ENCODE results near the gene SHC1.

SHC1 gene

DNA sequence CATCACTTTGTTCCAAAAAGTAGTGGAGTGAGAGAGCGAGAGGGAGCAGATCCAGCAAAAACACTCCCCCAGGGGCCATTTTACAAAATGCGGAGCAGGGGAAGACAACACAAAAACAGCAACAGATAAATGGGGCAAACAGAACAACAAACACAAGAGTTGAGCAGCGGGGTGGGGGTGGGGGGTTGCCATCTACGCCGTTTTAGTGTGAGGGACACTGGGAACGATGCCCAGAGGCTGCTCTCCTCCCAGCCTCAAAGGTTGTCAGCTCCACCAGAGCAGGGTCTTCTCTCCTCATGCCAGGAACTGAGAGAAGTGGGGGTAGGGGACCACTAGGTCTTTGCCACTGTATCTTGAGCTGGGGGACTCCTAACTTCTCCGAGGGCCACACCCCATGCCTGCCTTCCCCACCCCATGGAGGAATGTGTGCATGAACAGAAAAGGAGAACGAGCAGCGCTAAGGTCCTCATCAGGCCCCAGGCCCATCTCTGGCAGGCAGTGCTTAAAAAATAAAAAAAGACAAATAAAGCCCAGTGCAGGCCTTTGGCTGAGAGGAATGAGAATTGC is 13.4 kb downstream of the SHC1 start:
- DNase-seq (ENCODE audit: low spot score) = no peak

DNA sequence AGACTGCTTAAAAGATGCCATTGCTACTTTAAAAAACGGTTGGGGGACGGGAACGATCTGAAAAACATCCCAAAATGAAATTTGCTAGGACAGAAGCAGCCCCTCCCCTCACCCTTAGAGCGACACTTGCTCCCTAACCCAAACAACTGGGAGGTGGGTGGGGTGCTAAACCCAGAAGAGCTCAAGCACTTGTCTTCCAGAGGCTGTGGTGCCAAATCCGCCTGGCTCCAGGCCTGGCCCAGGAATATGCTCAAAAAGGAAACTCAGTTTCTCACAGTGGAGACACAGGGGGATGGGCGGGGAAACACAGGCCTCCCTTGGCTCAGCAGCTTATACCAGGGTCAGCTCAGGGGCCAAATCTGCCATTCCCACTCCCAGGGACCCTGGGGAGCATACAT is 14.0 kb downstream of the SHC1 start:
- DNase-seq (ENCODE audit: low spot score) = no peak

DNA sequence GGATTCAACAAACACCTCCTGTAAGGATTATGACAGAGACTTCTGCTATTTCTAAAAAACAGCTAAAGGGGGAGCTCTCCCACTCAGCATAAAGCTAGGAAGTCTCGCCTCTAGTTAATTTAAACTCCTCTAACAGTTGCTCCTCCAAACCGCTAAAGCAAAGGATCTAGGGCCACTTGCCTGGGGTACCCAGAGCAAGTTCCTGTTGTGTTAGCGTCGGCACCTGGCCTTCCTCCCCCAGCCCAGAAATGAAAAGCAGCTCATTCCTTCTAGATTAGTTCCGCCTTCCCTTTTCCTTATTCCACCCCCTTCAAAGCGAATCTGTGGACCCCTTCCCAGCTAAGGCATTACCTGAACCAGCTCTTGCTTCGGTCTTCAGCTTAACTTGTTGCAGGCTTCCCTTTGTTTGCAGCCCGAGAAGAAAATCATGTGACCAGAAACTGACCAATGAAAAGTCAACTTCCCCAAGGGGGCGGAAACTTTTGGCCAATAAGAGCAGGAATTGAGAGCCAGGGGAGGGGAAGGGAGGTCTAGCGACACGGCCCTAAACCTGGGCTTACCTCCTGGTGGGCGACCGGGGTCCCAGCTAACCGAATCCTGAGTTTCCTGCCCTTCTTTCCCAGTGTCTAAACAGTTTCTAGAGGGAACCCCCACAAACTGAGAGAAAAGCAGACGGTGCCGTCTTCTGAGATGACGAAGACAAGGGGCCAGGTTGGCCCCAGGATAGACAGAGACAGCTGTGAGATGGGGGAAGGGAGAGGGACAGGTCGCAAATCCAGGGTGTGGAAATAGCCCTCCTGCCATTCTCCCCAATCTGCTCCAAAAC is 14.6 kb downstream of the SHC1 start, which contains the start of gene PBXIP1:
Gene PBXIP1 (minus strand): TSS at position 382 of the 826 bp plus-strand sequence. CDS start 2,378 bp downstream, outside the sequence.
- DNase-seq (ENCODE audit: low spot score) = peak; percentile 84

DNA sequence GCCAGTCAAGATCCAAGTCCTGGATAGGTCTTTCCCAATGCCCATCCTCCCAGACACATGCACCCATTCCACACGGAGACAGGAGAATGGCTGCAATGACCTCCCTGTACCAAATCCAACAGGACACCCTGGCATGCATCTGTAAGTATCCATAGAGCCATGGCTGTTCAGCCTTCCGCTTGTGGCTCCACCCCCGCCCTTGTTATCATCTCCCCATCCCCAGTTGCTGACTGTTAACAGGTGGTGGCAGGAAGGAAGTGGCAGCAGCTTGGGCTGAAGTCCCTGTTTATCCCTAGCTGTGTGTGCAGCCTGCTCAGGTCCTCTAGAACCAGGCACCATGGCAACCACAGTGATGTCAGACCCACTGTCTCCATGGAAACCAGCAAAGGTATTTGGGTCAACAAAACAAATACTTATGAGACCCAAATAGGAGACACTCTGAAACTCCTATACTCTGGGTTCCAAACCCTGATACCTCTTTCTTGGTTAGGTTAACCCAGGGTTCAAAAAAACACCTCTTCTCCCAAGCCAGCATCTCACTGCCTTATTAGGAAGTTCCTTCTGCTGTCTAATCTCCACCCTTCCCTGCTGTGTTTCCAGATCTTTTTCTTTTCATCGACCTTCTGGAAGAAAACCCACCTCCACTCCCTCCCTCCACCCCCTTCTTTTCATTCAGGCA is 15.4 kb downstream of the SHC1 start:
- DNase-seq (ENCODE audit: low spot score) = peak; percentile 63

DNA sequence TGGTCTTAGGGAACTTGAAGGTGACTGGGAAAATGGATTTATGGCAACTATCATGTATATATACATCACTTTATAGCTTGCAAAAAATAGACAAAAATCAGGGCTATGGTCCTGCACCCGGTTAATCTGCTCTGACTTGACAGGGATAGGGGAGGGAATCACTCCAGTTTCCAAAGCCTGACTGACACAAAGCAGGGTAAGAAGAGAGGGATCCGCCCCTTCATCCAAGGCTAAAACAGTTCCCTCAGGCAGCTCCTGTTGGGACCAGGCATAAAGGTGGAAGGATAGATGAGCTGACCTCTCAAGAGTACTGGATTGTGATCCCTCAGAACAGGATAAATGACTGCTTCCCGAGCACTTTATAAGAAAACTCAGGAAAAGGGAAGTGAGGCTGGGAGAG is 16.0 kb downstream of the SHC1 start:
- DNase-seq (ENCODE audit: low spot score) = no peak

- DNase-seq (ENCODE audit: low spot score) = no peak
Measured at GRCh38 chr1:154953611-154954038, 16.9 kb downstream of the SHC1 start.

GRCh38 chr1:154952664-154953063 is 17.9 kb downstream of the SHC1 start:
- DNase-seq (ENCODE audit: low spot score) = no peak

GRCh38 chr1:154951901-154952657 is 18.5 kb downstream of the SHC1 start:
- no peak for DNase-seq (ENCODE audit: low spot score)

GRCh38 chr1:154948079-154948478 is 22.5 kb downstream of the SHC1 start:
- DNase-seq (ENCODE audit: low spot score) = no peak

GRCh38 chr1:154945962-154946850 is 24.3 kb downstream of the SHC1 start:
- DNase-seq (ENCODE audit: low spot score) = no peak

DNA sequence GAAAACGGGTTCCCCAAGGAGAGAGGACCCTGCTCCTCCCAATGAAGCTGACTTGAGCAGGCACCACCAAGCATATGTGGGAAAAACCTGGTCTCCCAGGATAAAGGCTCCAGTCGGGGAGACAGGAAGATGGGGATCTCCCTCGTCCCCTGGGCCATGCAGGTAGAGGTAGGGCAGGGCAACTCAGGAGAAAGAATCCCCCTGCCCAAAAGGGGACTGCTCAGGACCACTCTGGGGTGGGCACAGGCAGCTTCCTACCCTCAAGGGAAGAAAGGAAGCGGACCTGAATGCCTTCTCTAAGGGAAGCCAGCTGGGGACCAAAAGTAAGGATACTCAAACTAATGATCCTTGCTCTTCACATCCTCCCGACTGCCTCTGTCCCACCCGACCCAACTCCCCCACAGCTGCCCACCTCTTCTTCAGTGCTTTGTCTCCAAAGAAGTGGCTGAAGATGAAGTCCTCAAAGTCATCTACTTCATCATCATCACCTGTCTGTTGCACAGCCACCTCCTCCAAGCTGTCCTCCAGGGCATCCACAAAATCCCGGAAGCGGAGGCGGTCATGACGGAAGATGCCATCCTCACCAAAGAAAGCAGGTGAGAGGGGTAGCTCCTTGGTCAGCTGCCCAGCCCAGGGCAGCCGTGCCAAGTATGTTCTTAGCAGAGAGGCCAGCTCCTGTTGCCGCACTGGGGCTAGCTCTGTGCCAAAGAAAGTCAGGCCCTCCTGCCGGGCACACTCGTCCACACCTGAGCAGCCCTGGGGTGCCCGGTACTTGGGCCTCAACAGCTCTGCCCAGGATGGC is 25.2 kb downstream of the SHC1 start:
- no peak for DNase-seq (ENCODE audit: low spot score)

DNA sequence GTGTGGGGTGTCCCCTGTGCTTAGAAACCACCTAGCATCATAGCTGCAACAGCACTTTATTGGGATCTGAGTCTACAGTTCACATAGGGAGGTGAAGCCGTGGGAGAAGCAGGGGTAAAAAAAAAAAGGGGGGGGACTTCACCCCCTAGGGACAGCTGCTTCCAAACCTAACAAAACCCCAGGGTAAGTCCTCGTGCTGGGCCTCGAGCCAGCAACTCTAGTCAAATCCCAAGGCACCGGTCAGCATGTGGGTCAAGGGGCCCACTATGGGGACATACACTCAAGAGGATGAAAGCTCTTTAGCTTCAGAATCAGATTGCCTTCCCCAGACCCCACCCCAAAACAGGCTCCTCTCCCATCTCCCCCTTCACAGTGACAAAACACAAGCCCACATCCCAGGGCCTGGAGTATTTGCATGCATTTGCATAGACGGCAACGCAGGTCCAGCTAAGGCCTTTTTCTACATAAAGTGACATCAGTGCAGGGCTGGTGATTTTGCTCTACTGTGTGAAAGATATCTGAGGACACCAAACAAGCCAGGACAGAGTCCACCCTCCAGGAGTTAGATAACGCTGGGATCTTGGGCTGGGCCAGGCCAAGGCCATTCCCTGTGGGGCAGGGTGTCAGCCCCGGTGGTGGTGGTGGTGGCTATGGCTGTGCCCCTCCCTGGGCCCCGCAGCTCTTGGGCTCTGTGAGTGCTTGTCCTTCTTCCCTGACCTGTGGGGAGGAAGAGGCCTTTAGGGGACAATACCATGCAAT is 26.0 kb downstream of the SHC1 start:
- DNase-seq (ENCODE audit: low spot score) = no peak

GRCh38 chr1:154943649-154944400 is 26.7 kb downstream of the SHC1 start:
- peak; percentile 29 for DNase-seq (ENCODE audit: low spot score)

GRCh38 chr1:154941333-154942013 is 29.1 kb downstream of the SHC1 start:
- no peak for DNase-seq (ENCODE audit: low spot score)

DNA sequence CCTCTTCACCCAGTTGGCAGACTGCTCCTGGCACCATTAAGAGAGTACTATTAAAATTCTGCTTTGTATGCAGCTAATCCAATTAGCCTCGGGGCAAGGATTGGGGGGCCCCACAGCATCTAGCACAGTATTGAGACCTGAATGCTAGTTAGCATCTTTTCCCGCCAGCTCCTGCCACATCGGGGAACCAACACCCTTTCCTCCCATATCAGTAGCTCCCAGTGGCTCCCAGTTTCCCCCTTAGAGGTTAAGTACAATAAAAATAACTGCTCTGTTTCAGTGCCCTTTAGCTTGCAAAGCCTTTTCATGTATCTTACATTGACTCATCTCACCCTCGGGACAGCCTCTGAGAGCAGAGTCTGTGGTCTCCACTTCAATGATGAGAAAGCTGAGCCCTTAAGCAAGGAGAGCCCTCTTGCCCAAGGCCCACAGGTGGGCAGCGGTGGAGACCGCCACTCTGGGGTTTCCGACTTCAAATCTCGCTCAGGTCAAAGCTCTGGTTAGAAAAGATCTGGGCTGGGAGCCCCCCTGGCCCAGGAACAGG is 29.8 kb downstream of the SHC1 start:
- no peak for DNase-seq (ENCODE audit: low spot score)

- DNase-seq (ENCODE audit: low spot score) = no peak
Measured at GRCh38 chr1:154940213-154940560, 30.4 kb downstream of the SHC1 start.

GRCh38 chr1:154938604-154939399 is 31.7 kb downstream of the SHC1 start:
- DNase-seq (ENCODE audit: low spot score) = no peak
